Endothelial cell of umbilical vein (primary cell): ENCODE data around the gene SLC38A10. TPM values are rescaled to one million over a fixed set of nuclear protein-coding genes. Genes with fewer than 3 reads are reported as not detected.

Source experiments
- BruUV-seq: library from RNA; stranded (reverse); fragments of 400-500 nt; replicated peaks from 2 replicates; lab custom pipeline; 2021; lab: Mats Ljungman, UMichigan
- CTCF ChIA-PET: fragments of 300-600, 350-600 bp; sonication (Branson Sonifier 250); formaldehyde crosslinking; loops from one replicate; lab custom pipeline; 2021; ENCODE audit warnings: antibody characterized with exemption, inconsistent platforms; lab: Charles Lee
- POLR2A ChIA-PET: fragments of 300-600, 350-600 bp; sonication (Branson Sonifier 250); formaldehyde crosslinking; loops from one replicate; lab custom pipeline; 2021; ENCODE audit warnings: antibody characterized with exemption, inconsistent platforms; lab: Charles Lee
- DNase-seq: peaks from one replicate; pipeline ENCODE4 v3.0.0-alpha.2; 2011; ENCODE audit warnings: low read depth, low spot score
- FAIRE-seq: peaks from 2 replicates; lab custom pipeline; 2011; peaks lifted over from hg19 to GRCh38; lab: Jason Lieb, UNC
- H2AFZ ChIP-seq: 2 replicates; pipeline ENCODE4 v1.6.0; 2012; ENCODE audit warnings: low read depth, low read length, control low read depth, inconsistent platforms
- H3K27ac ChIP-seq: 2 replicates; pipeline ENCODE4 v1.5.1; 2011; ENCODE audit warnings: low read depth, mild to moderate bottlenecking, control low read depth, low read length, moderate library complexity; ENCODE audit not compliant: insufficient read depth
- H3K27me3 ChIP-seq, 2 experiments: 2 replicates each; pipeline versions ENCODE4 v1.6.0 to v1.6.1; 2011; ENCODE audit warnings: low read length in 2 of 2, mixed read lengths in 1 of 2; ENCODE audit not compliant: control insufficient read depth in 2 of 2, insufficient read depth in 2 of 2
- H3K36me3 ChIP-seq, 2 experiments: 2 replicates in 1 of 2; 3 replicates in 1 of 2; pipeline ENCODE4 v1.5.1; 2011; ENCODE audit warnings: low read length in 2 of 2, mild to moderate bottlenecking in 1 of 2, moderate library complexity in 1 of 2; ENCODE audit not compliant: control insufficient read depth in 2 of 2, insufficient read depth in 2 of 2; ENCODE audit errors: extremely low read depth in 1 of 2
- H3K4me1 ChIP-seq: 3 replicates; pipeline ENCODE4 v1.5.1; 2011; ENCODE audit warnings: mild to moderate bottlenecking, low read length; ENCODE audit not compliant: control insufficient read depth, insufficient read depth; ENCODE audit errors: extremely low read depth
- H3K4me2 ChIP-seq: 2 replicates; pipeline ENCODE4 v1.6.1; 2011; ENCODE audit warnings: low read length, control low read depth, mixed read lengths; ENCODE audit not compliant: insufficient read depth
- H3K4me3 ChIP-seq, 3 experiments: fragments of 200-600 bp in 1 of 3; sonication (generic), shearing (Covaris generic) in 1 of 3; replicated peaks in 1 of 3; 2 replicates each; pipeline ENCODE4 v1.5.1; 2011 to 2016; ENCODE audit warnings: control low read depth in 3 of 3, low read length in 3 of 3, mild to moderate bottlenecking in 2 of 3, inconsistent platforms in 1 of 3, low read depth in 1 of 3, moderate library complexity in 1 of 3; ENCODE audit not compliant: insufficient read depth in 1 of 3
- H3K79me2 ChIP-seq: 2 replicates; pipeline ENCODE4 v1.6.0; 2012; ENCODE audit warnings: low read length, inconsistent platforms; ENCODE audit not compliant: control insufficient read depth, insufficient read depth
- H3K9ac ChIP-seq: replicated peaks from 2 replicates; pipeline ENCODE3; 2011; ENCODE audit warnings: low read length, control low read depth; ENCODE audit not compliant: insufficient read depth; ENCODE audit errors: extremely low read depth
- H3K9me1 ChIP-seq: replicated peaks from 3 replicates; pipeline ENCODE4 v1.6.0; 2011; ENCODE audit warnings: mild to moderate bottlenecking, low read length; ENCODE audit not compliant: control insufficient read depth, insufficient read depth; ENCODE audit errors: extremely low read depth
- H3K9me3 ChIP-seq: replicated peaks from 2 replicates; pipeline ENCODE4 v1.5.1; 2012; ENCODE audit warnings: low read length, inconsistent platforms; ENCODE audit not compliant: control insufficient read depth, insufficient read depth
- H4K20me1 ChIP-seq: replicated peaks from 2 replicates; pipeline ENCODE3; 2011; ENCODE audit warnings: mild to moderate bottlenecking, low read length; ENCODE audit not compliant: control insufficient read depth, insufficient read depth; ENCODE audit errors: extremely low read depth
- EZH2 ChIP-seq: IDR thresholded peaks from 2 replicates; pipeline ENCODE4 v1.6.1; 2012; ENCODE audit warnings: borderline replicate concordance, low read depth, mild to moderate bottlenecking, moderate library complexity, low read length, inconsistent platforms; ENCODE audit not compliant: severe bottlenecking
- FOS ChIP-seq: IDR thresholded peaks from 2 replicates; pipeline ENCODE4 v1.6.1; 2011; ENCODE audit warnings: mild to moderate bottlenecking, low read length, moderate library complexity, borderline replicate concordance; ENCODE audit not compliant: insufficient read depth
- GATA2 ChIP-seq: IDR thresholded peaks from 2 replicates; pipeline ENCODE4 v1.7.0; 2011; ENCODE audit warnings: low read depth, mild to moderate bottlenecking, moderate library complexity, mixed read lengths, low read length; ENCODE audit not compliant: insufficient read length, insufficient read depth
- JUN ChIP-seq: IDR thresholded peaks from 2 replicates; pipeline ENCODE4 v1.6.1; 2011; ENCODE audit warnings: borderline replicate concordance, low read depth; ENCODE audit not compliant: insufficient read length, insufficient read depth
- MYC ChIP-seq: IDR thresholded peaks from one replicate; pipeline ENCODE4 v1.6.1; 2011; ENCODE audit warnings: mild to moderate bottlenecking, low read depth, low read length
- POLR2A ChIP-seq: IDR thresholded peaks from 2 replicates; pipeline ENCODE4 v1.6.1; 2012; ENCODE audit warnings: low read depth, mild to moderate bottlenecking, control low read depth, low read length
- POLR2AphosphoS5 ChIP-seq: IDR thresholded peaks from 2 replicates; pipeline ENCODE4 v1.6.1; 2012; ENCODE audit warnings: low read depth, mild to moderate bottlenecking, control low read depth, low read length, moderate library complexity; ENCODE audit not compliant: insufficient read depth
- dilution Hi-C: fragments of 300-500 bp; cut with MboI; formaldehyde crosslinking; loops from one replicate; pipeline ENCODE4 v1.15.0; 2019; ENCODE audit warnings: low sequenced_read_pairs; ENCODE audit not compliant: extremely low pct_ligation_motif_present
- intact Hi-C: fragments of 100-400 bp; cut with micrococcal nuclease; formaldehyde crosslinking; loops from one replicate; pipeline ENCODE4 v1.10.0; 2022
- polyA plus RNA-seq, 4 experiments: library from polyadenylated mRNA; depleted of rRNA in 3 of 4; stranded (reverse) in 3 of 4; unstranded in 1 of 4; fragments of >200 nt; gene quantifications; 2 replicates each; pipeline versions ENCODE4 v1.2.1 to v1.2.3, GENCODE V29; 2011 to 2012; ENCODE audit warnings: missing spikeins in 1 of 4
- total RNA-seq: library from RNA; stranded (reverse); gene quantifications from 2 replicates; pipeline ENCODE4 v1.2.3, GENCODE V29; 2021
- TF ChIP-seq, protein P1 (sequence below), 2 donors: IDR thresholded peaks; 1 replicate in 1 of 2; 2 replicates in 1 of 2; pipeline ENCODE4 v1.5.1; 2011; ENCODE audit warnings: low read length in 2 of 2, mild to moderate bottlenecking in 2 of 2, moderate library complexity in 2 of 2, control low read depth in 1 of 2, inconsistent platforms in 1 of 2, low read depth in 1 of 2; ENCODE audit not compliant: insufficient read depth in 1 of 2; ENCODE audit errors: extremely low read depth in 1 of 2
- TF ChIP-seq, protein P2 (sequence below): IDR thresholded peaks from 2 replicates; pipeline ENCODE4 v1.6.1; 2011; ENCODE audit not compliant: insufficient read depth, insufficient read length

The SLC38A10 gene
- total and polyA plus RNA-seq, 2 donors (not counting 3 experiments of a cell fraction or from before 2014, with no cell fraction given) = 72.7 to 113 TPM

DNA sequence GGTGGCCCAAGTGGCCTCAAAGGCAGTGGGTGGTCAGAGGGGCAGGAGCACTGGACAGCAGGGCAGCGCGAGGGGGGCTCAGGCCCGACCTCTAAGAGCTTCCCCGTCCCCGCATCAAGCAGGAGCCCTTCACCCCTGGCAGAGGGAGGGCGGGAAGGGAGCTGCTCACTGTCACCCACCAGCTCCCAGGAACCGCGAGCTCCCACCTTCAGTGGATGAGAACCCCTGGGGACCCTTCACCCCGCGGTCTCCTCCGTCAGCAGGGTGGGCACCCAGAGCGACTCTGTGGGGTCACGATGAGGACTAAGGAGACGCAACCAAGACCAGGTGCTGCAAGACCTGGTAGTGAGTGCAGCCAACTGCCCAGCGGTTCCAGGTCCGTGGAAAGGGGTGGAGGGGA, 86.0 kb downstream of the SLC38A10 start:
- CTCF ChIA-PET = no interaction called here

More for the DNA sequence above, 86.0 kb downstream of the SLC38A10 start:
- POLR2A ChIA-PET = no interaction called here
- peaks cover 6% of the 10 kb centered on the region for H3K4me1 ChIP-seq
- H3K79me2 ChIP-seq = no peaks in the 10 kb centered on the region
- dilution Hi-C loops (no loop called here), intact Hi-C loops (no loop called here)
- no peak overlapping the region for H3K4me2 ChIP-seq
- no peak overlapping the region for H3K27ac ChIP-seq
- no peaks in the 10 kb centered on the region for H3K9me1 ChIP-seq
- H3K9me3 ChIP-seq = no peaks in the 10 kb centered on the region
- FAIRE-seq (no peak), DNase-seq (no peak)
- no TSS peak for BruUV-seq
- no peak overlapping the region for H3K9ac ChIP-seq
- no peak for TF ChIP-seq POLR2A
- TF ChIP-seq EZH2 = no peak
- no peak for TF ChIP-seq FOS
- no peak for TF ChIP-seq GATA2
- TF ChIP-seq JUN = no peak
- no peak for TF ChIP-seq POLR2AphosphoS5
- TF ChIP-seq, protein P1, sequence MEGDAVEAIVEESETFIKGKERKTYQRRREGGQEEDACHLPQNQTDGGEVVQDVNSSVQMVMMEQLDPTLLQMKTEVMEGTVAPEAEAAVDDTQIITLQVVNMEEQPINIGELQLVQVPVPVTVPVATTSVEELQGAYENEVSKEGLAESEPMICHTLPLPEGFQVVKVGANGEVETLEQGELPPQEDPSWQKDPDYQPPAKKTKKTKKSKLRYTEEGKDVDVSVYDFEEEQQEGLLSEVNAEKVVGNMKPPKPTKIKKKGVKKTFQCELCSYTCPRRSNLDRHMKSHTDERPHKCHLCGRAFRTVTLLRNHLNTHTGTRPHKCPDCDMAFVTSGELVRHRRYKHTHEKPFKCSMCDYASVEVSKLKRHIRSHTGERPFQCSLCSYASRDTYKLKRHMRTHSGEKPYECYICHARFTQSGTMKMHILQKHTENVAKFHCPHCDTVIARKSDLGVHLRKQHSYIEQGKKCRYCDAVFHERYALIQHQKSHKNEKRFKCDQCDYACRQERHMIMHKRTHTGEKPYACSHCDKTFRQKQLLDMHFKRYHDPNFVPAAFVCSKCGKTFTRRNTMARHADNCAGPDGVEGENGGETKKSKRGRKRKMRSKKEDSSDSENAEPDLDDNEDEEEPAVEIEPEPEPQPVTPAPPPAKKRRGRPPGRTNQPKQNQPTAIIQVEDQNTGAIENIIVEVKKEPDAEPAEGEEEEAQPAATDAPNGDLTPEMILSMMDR (IDR thresholded peaks at IDR 0.05; ENCODE audit: extremely low read depth in 1 of 2, insufficient read depth in 1 of 2, low read depth in 1 of 2, low read length in 2 of 2) = no peak
- TF ChIP-seq MYC = no peak
- TF ChIP-seq, protein P2, sequence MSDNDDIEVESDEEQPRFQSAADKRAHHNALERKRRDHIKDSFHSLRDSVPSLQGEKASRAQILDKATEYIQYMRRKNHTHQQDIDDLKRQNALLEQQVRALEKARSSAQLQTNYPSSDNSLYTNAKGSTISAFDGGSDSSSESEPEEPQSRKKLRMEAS = no peak
- H3K27me3 ChIP-seq = no peaks in the 10 kb centered on the region
- no peaks in the 10 kb centered on the region for H4K20me1 ChIP-seq
- peaks cover 0 to 4% of the 10 kb centered on the region in 2 experiments for H3K36me3 ChIP-seq
- H3K4me3 ChIP-seq = no peak overlapping the region
- H2AFZ ChIP-seq = no peak overlapping the region
